Peyer's patch (tissue), 4 donors: ENCODE data around the gene ATP13A3.

Source experiments
- POLR2A ChIP-seq, 2 donors: fragments of 450-650 bp; IDR thresholded peaks; one replicate each; pipeline ENCODE4 v1.5.1; 2017; ENCODE audit warnings: antibody characterized with exemption in 2 of 2, mild to moderate bottlenecking in 2 of 2, moderate library complexity in 2 of 2
- TF ChIP-seq, protein P1 (sequence below), 6 experiments: fragments of 450-650 bp in 4 of 6; fragments of 200-600 bp in 2 of 6; sonication (generic) in 1 of 6; IDR thresholded peaks; one replicate each; pipeline ENCODE4 v1.5.1; 2017 to 2019; ENCODE audit warnings: antibody characterized with exemption in 6 of 6, mild to moderate bottlenecking in 3 of 6, moderate library complexity in 1 of 6

DNA sequence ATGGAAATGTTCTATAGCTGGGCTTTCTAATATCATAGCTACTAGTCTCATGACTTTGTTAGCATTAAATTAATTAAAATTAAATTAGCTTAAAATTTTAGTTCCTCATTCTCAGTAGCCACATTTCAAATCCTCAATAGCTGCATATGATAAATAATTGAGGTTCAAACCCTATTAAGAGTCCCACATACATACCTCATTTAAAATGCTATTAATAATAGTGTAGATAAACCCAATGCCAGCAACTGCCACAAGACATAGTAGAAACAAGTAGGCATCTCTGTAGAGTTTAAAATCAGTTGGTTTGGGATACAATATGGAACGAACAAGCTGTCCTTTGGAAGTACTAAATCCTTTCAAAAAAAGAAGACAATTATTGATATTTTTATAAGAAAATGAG, 39.1 kb downstream of the ATP13A3 start:
- TF ChIP-seq, protein P1, sequence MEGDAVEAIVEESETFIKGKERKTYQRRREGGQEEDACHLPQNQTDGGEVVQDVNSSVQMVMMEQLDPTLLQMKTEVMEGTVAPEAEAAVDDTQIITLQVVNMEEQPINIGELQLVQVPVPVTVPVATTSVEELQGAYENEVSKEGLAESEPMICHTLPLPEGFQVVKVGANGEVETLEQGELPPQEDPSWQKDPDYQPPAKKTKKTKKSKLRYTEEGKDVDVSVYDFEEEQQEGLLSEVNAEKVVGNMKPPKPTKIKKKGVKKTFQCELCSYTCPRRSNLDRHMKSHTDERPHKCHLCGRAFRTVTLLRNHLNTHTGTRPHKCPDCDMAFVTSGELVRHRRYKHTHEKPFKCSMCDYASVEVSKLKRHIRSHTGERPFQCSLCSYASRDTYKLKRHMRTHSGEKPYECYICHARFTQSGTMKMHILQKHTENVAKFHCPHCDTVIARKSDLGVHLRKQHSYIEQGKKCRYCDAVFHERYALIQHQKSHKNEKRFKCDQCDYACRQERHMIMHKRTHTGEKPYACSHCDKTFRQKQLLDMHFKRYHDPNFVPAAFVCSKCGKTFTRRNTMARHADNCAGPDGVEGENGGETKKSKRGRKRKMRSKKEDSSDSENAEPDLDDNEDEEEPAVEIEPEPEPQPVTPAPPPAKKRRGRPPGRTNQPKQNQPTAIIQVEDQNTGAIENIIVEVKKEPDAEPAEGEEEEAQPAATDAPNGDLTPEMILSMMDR (IDR thresholded peaks at IDR 0.05), result no peak
- no peak for TF ChIP-seq POLR2A (IDR thresholded peaks at IDR 0.05)
